Chondrocyte (in vitro differentiated cells): ENCODE data around the gene DDX4. TPM values are rescaled to one million over a fixed set of nuclear protein-coding genes. Genes with fewer than 3 reads are reported as not detected.

Experiments
- DNase-seq: peaks from one replicate; pipeline ENCODE4 v3.0.0; 2021; ENCODE audit warnings: mixed read lengths, low spot score
- H3K27ac Mint-ChIP-seq: one replicate; pipeline ENCODE4 v1.8.0; 2021; ENCODE audit warnings: mild to moderate bottlenecking, moderate library complexity, mixed read lengths; ENCODE audit not compliant: unreplicated experiment
- H3K27me3 Mint-ChIP-seq: 2 replicates; pipeline ENCODE4 v1.8.0; 2021; ENCODE audit warnings: low read depth, mixed read lengths
- H3K36me3 Mint-ChIP-seq: 2 replicates; pipeline ENCODE4 v1.8.0; 2021; ENCODE audit warnings: low read depth, mixed read lengths
- H3K4me1 Mint-ChIP-seq: 2 replicates; pipeline ENCODE4 v1.8.0; 2021; ENCODE audit warnings: low read depth, mild to moderate bottlenecking, mixed read lengths
- H3K4me3 Mint-ChIP-seq: one replicate; pipeline ENCODE4 v1.8.0; 2021; ENCODE audit warnings: mild to moderate bottlenecking, moderate library complexity, mixed read lengths; ENCODE audit not compliant: unreplicated experiment
- H3K9me3 Mint-ChIP-seq: 2 replicates; pipeline ENCODE4 v1.8.0; 2021; ENCODE audit warnings: low read depth, mixed read lengths
- CTCF ChIP-seq: fragments of 200-600 bp; sonication (generic); IDR thresholded peaks from 2 replicates; pipeline ENCODE4 v1.5.0; 2021; ENCODE audit warnings: antibody characterized with exemption, mild to moderate bottlenecking, moderate library complexity
- total RNA-seq: library from RNA; stranded (reverse); gene quantifications from 3 replicates; pipeline ENCODE4 v1.2.1, GENCODE V29; 2021

DDX4 gene
- total RNA-seq, 1 donor from 2014 or later: not detected

DNA sequence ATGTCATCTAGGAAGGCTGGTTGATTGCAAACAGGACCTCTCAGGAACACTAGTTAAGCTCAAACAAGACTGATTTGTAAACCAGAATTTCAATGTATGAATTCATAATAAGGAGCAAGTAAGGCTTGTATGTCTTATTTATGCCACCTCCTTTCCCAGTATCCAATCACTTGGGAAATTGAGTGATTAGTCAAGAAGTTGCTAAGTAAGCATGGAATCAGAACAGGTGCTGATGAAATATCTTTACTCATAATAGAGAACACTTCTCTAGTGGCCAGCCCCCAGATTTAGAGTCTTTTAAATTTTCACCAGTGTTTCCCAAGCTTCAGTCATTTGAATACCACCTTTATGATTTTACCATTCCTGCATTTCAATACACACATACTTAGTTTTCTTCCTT is 5.3 kb upstream of the DDX4 start:
- Mint-ChIP-seq H3K9me3 (no peaks in the 10 kb centered on the region), H3K4me3 (no peak overlapping the region), H3K27me3 (peaks cover 2% of the 10 kb centered on the region), H3K36me3 (no peaks in the 10 kb centered on the region), H3K27ac (no peak overlapping the region), H3K4me1 (no peaks in the 10 kb centered on the region)
- TF ChIP-seq CTCF: no peak
- no peak for DNase-seq

DNA sequence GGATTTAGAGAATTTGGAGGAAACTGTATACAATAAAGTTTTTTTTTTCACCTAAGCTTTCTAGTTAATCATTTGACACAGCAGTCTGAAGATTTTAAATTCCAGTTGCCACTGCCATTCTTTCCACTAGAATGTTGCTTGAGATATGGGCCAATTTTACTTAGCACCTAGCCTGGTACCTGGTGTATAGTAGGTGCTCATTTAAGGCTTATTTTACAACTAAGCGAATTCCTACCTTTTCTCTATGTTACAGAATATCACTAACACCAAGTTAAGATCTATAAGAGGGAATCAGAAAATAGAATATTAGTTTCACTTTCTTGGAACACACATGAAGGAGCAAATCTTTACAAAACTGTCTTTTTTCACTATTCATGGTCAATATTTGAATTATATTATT is 3.2 kb upstream of the DDX4 start:
- DNase-seq: no peak
- no peaks in the 10 kb centered on the region for H3K36me3 Mint-ChIP-seq
- H3K4me3 Mint-ChIP-seq: no peak overlapping the region
- peaks cover 4% of the 10 kb centered on the region for H3K27me3 Mint-ChIP-seq
- TF ChIP-seq CTCF: no peak
- no peak overlapping the region for H3K27ac Mint-ChIP-seq
- no peaks in the 10 kb centered on the region for H3K9me3 Mint-ChIP-seq
- H3K4me1 Mint-ChIP-seq: no peaks in the 10 kb centered on the region

DNA sequence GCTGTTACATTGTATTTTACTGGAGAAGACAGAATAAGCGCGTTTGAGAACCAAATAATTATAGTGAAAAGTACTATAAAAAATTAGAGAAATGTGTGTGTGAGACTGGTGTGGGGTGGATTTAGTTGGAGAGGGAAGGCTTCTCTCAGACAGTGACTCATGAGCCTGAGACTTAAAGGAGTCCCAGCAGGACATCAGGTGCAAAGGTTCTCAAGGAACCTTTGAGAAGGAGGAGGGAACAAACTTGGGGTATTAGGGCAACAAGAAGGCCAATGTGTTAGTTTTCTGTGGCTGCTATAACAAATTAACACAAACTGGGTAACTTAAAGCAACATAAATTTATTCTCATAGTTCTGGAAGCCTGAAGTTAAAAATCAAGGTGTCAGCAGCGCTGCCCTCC is 4.9 kb downstream of the DDX4 start:
- H3K4me3 Mint-ChIP-seq: no peak overlapping the region
- no peaks in the 10 kb centered on the region for H3K36me3 Mint-ChIP-seq
- no peak for TF ChIP-seq CTCF
- no peak overlapping the region for H3K27ac Mint-ChIP-seq
- no peak for DNase-seq
- H3K4me1 Mint-ChIP-seq: no peaks in the 10 kb centered on the region
- H3K27me3 Mint-ChIP-seq: peaks cover 9% of the 10 kb centered on the region
- no peaks in the 10 kb centered on the region for H3K9me3 Mint-ChIP-seq

GRCh38 chr5:55747778-55748318 is 10.0 kb downstream of the DDX4 start:
- no peak overlapping the region for H3K27ac Mint-ChIP-seq
- no peaks in the 10 kb centered on the region for H3K9me3 Mint-ChIP-seq
- H3K4me3 Mint-ChIP-seq: no peak overlapping the region
- TF ChIP-seq CTCF: no peak
- no peak for DNase-seq
- no peaks in the 10 kb centered on the region for H3K4me1 Mint-ChIP-seq
- H3K36me3 Mint-ChIP-seq: no peaks in the 10 kb centered on the region
- peaks cover 12% of the 10 kb centered on the region for H3K27me3 Mint-ChIP-seq

GRCh38 chr5:55749387-55749786 is 11.5 kb downstream of the DDX4 start:
- Mint-ChIP-seq H3K4me1 (no peaks in the 10 kb centered on the region), H3K4me3 (no peak overlapping the region), H3K27ac (no peak overlapping the region), H3K27me3 (peaks cover 12% of the 10 kb centered on the region), H3K36me3 (no peaks in the 10 kb centered on the region), H3K9me3 (no peaks in the 10 kb centered on the region)
- TF ChIP-seq CTCF: no peak
- DNase-seq: no peak
